Measurements from ENCODE around the gene VIL1. TPM values are rescaled to one million over a fixed set of nuclear protein-coding genes. Genes with fewer than 3 reads are reported as not detected.

VIL1 gene
- total and polyA plus RNA-seq, 2 of the 13 experiments (the other 11 are each of a cell fraction or from before 2014, with no cell fraction given): 287 to 301 TPM

DNA sequence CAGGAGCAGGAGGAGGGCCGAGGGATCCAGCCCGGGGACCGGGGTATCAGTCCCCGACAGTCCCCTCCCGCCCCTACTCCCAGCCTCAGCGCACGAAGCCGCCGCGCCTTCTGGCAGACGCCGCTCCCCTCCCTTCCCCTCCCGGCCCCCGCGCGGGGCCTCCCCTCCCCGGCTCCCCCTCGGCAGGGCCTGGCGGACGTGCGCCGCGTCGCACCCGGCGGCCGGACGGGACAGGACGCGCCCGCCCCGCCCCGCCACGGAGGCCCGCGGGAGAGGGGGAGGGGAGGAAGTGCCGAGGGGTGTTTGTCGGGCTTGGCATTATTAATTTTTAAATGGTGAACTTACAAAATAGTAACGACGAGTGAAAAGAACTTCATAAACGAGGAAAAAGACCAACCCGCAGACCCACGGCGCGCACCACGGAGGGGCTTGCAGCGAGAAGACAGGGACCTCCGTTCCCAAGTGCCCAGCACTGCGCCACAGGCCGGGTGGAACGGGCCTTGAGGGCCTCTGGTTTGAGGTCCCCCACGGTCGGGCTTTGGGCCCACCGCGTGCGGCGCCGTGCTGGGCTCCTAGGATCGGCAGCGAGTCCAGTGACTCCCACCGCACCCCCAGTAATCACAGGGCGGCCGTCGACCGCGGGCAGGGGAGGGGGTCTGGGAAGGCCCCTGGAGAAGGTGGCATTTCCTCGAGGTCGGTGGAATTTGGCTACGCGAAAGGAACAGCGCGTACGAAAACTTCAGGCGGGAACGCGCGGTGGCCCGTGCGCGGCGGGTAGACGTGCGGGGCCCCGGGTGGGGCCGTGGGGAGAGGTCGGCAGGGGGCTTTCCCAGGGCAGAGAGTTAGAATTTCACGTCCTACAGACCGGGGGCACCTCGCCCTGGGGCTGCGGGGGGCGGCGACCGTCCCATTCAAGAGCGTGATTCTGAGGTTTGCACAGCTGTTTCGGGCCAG lies 20.2 kb upstream of the VIL1 start (continued):
- TF ChIP-seq, protein P1, sequence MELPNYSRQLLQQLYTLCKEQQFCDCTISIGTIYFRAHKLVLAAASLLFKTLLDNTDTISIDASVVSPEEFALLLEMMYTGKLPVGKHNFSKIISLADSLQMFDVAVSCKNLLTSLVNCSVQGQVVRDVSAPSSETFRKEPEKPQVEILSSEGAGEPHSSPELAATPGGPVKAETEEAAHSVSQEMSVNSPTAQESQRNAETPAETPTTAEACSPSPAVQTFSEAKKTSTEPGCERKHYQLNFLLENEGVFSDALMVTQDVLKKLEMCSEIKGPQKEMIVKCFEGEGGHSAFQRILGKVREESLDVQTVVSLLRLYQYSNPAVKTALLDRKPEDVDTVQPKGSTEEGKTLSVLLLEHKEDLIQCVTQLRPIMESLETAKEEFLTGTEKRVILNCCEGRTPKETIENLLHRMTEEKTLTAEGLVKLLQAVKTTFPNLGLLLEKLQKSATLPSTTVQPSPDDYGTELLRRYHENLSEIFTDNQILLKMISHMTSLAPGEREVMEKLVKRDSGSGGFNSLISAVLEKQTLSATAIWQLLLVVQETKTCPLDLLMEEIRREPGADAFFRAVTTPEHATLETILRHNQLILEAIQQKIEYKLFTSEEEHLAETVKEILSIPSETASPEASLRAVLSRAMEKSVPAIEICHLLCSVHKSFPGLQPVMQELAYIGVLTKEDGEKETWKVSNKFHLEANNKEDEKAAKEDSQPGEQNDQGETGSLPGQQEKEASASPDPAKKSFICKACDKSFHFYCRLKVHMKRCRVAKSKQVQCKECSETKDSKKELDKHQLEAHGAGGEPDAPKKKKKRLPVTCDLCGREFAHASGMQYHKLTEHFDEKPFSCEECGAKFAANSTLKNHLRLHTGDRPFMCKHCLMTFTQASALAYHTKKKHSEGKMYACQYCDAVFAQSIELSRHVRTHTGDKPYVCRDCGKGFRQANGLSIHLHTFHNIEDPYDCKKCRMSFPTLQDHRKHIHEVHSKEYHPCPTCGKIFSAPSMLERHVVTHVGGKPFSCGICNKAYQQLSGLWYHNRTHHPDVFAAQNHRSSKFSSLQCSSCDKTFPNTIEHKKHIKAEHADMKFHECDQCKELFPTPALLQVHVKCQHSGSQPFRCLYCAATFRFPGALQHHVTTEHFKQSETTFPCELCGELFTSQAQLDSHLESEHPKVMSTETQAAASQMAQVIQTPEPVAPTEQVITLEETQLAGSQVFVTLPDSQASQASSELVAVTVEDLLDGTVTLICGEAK (IDR thresholded peaks at IDR 0.05): no peak
- TF ChIP-seq, protein P1 (CRISPR knock-in tag; IDR thresholded peaks at IDR 0.05): peak; percentile 58
- TF ChIP-seq ATF5 (CRISPR knock-in tag; IDR thresholded peaks at IDR 0.05; ENCODE audit: low read depth) (peak; percentile 66; the same call in 1 of the 2 replicates), ZNF343 (CRISPR knock-in tag; IDR thresholded peaks at IDR 0.05) (no peak), AGO2 (optimal IDR thresholded peaks at IDR 0.05; ENCODE audit: low read depth, low read length) (peak; percentile 99), TCF12 (IDR thresholded peaks at IDR 0.05) (no peak), TCF12 (CRISPR knock-in tag; IDR thresholded peaks at IDR 0.05) (no peak), PITX1 (CRISPR knock-in tag; IDR thresholded peaks at IDR 0.05) (peak; percentile 51; the same call in 1 of the 2 replicates), MIER2 (CRISPR knock-in tag; IDR thresholded peaks at IDR 0.05) (no peak), ZNF768 (CRISPR knock-in tag; IDR thresholded peaks at IDR 0.05) (no peak), YEATS4 (CRISPR knock-in tag; IDR thresholded peaks at IDR 0.05; ENCODE audit: borderline replicate concordance) (no peak; the same call in none of the 2 replicates), ATF7-NPFF (CRISPR knock-in tag; IDR thresholded peaks at IDR 0.05; ENCODE audit: low read depth) (no peak), SIN3A (IDR thresholded peaks at IDR 0.05; ENCODE audit: borderline replicate concordance, low read depth, low read length) (no peak; the same call in 1 of the 2 replicates), DNMT1 (CRISPR knock-in tag; IDR thresholded peaks at IDR 0.05) (no peak), SMC3 (IDR thresholded peaks at IDR 0.05; ENCODE audit: low read length) (no peak), SAP130 (CRISPR knock-in tag; IDR thresholded peaks at IDR 0.05; ENCODE audit: low read depth) (0 out of 2 replicates have a peak, but pooled peaks have one; percentile 11)
- TF ChIP-seq, protein P2, sequence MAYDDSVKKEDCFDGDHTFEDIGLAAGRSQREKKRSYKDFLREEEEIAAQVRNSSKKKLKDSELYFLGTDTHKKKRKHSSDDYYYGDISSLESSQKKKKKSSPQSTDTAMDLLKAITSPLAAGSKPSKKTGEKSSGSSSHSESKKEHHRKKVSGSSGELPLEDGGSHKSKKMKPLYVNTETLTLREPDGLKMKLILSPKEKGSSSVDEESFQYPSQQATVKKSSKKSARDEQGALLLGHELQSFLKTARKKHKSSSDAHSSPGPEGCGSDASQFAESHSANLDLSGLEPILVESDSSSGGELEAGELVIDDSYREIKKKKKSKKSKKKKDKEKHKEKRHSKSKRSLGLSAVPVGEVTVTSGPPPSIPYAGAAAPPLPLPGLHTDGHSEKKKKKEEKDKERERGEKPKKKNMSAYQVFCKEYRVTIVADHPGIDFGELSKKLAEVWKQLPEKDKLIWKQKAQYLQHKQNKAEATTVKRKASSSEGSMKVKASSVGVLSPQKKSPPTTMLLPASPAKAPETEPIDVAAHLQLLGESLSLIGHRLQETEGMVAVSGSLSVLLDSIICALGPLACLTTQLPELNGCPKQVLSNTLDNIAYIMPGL (CRISPR knock-in tag; IDR thresholded peaks at IDR 0.05; ENCODE audit: borderline replicate concordance in 1 of 2, low read depth in 1 of 2): peak; percentile 8 to 38; a peak in 2 of 4 replicates

All from HepG2 (cell line).